Measurements from ENCODE around the gene GJD2. TPM values are rescaled to one million over a fixed set of nuclear protein-coding genes. Genes with fewer than 3 reads are reported as not detected.

GJD2 gene
- total RNA-seq, 1 donor from 2014 or later: 0.11 TPM

Other genes with a start within 250 kb of the GJD2 start
- gene GOLGA8B, start 171.3 kb downstream of the GJD2 start, total RNA-seq: 36.9 TPM
- 11,631 TPM for gene ACTC1, start 40.6 kb upstream of the GJD2 start, total RNA-seq
- 13.2 TPM for gene AQR, start 214.7 kb upstream of the GJD2 start, total RNA-seq
- 31.6 TPM for gene ZNF770, start 233.3 kb upstream of the GJD2 start, total RNA-seq